ENCODE measurements around the gene ZNF584.

Gene ZNF584

DNA sequence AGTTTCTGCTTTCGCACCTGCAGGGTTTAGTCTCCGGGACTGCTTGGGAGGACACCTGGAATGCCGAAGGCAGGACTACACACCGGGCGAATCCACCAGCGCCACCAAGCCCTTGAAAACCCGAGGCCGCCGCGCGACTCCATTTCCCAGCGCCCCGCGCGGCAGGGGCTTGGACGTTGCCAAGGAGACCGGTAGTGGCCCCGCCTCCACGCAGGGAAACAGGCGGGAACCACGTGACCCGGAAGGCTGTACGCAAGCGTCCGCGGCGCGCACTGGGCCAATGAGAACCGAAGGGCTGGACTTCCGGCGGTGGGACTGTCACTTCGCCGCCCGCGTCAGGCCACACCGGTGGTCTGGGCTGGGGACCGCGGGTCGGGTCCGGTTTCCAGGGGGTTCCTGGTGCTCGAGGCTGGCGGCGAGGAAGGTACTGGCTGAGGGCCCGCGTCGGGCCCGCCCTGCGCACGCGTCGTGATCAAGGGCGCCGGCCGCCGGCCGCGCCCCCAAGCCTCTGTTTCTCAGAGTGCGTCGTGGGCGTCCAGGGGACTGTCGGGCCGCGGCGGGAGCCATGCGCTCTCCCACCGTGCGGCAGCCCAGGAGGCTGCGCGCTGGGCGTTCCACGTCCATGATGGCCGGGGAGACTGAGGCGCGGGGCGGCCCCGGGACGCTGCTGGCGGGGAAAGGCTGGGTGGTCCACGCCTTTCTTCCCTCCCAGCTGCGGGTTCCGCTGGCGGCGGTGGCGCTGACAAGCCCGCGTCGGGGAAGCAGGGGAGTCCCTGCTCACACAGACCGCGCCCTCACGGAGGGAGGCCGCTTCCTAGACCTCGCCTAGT is 58.5 kb downstream of the ZNF584 start, which contains the start of gene ZNF324:
Gene ZNF324, plus strand, starts transcription at position 321 of the 830 bp plus-strand sequence. CDS start 2,106 bp downstream, outside the sequence.
- TF ChIP-seq ZNF274 (IDR thresholded peaks at IDR 0.05; ENCODE audit: low read depth, low read length) (no peak), SUZ12 (IDR thresholded peaks at IDR 0.05; ENCODE audit: extremely low read depth, insufficient read depth, insufficient read length) (no peak), YY1 (IDR thresholded peaks at IDR 0.05; ENCODE audit: insufficient read depth, insufficient read length) (no peak)
- DNase-seq (ENCODE audit: low read depth, low spot score), result peak; percentile 88
- H3K4me1 ChIP-seq (ENCODE audit: insufficient read depth, insufficient read length), result peaks cover 2% of the 10 kb centered on the region
- H3K27me3 ChIP-seq (ENCODE audit: insufficient read depth, insufficient read length), result peaks cover 13% of the 10 kb centered on the region
- peak within 1 kb of the TSS; percentile 78 for H3K4me3 ChIP-seq (ENCODE audit: insufficient read length, low read depth)
- peaks cover 15% of the 10 kb centered on the region for H3K36me3 ChIP-seq (ENCODE audit: insufficient read depth, insufficient read length, low read length)
- H3K9me3 ChIP-seq (ENCODE audit: insufficient read depth, low read length), result no peaks in the 10 kb centered on the region
- H3K9ac ChIP-seq (ENCODE audit: insufficient read length, low read depth), result peak within 1 kb of the TSS; percentile 81

All from NT2/D1 (cell line).